Measurements from ENCODE around the gene LPCAT3. TPM values are rescaled to one million over a fixed set of nuclear protein-coding genes. Genes with fewer than 3 reads are reported as not detected.

LPCAT3 gene
- total and polyA plus RNA-seq, 2 of the 13 experiments (the other 11 are each of a cell fraction or from before 2014, with no cell fraction given) = 44.5 to 64.3 TPM

- TF ChIP-seq ZNF318 (CRISPR knock-in tag; IDR thresholded peaks at IDR 0.05) = no peak
- TF ChIP-seq ATF5 (CRISPR knock-in tag; IDR thresholded peaks at IDR 0.05; ENCODE audit: low read depth) = no peak
- peak; percentile 46; the same call in 1 of the 2 replicates for TF ChIP-seq KDM2A (CRISPR knock-in tag; IDR thresholded peaks at IDR 0.05; ENCODE audit: borderline replicate concordance, low read depth)
- TF ChIP-seq ZNF550 (CRISPR knock-in tag; IDR thresholded peaks at IDR 0.05; ENCODE audit: borderline replicate concordance) = no peak
- TF ChIP-seq FOXJ3 (CRISPR knock-in tag; IDR thresholded peaks at IDR 0.05; ENCODE audit: borderline replicate concordance) = peak; percentile 29; the same call in 1 of the 2 replicates
- TF ChIP-seq ZNF276 (CRISPR knock-in tag; IDR thresholded peaks at IDR 0.05; ENCODE audit: low read depth) = no peak
- no peak for TF ChIP-seq AFF4 (CRISPR knock-in tag; IDR thresholded peaks at IDR 0.05)
- TF ChIP-seq RBM22 (optimal IDR thresholded peaks at IDR 0.05; ENCODE audit: low read length) = no peak
- TF ChIP-seq ZNF414 (CRISPR knock-in tag; IDR thresholded peaks at IDR 0.05) = no peak
- TF ChIP-seq ZEB1 (IDR thresholded peaks at IDR 0.05; ENCODE audit: insufficient replicate concordance, low read depth) = no peak
- no peak for TF ChIP-seq MEIS2 (CRISPR knock-in tag; IDR thresholded peaks at IDR 0.05)
- TF ChIP-seq ZNF580 (CRISPR knock-in tag; IDR thresholded peaks at IDR 0.05; ENCODE audit: borderline replicate concordance, low read depth) = no peak
These were observed 42.2 kb upstream of the LPCAT3 start, which contains the start of gene C1S (continued) for GRCh38 chr12:7060353-7060954.

Measured in HepG2 (cell line).